ENCODE data around the gene ULK1.

GRCh38 chr12:131962069-131962468 is 67.6 kb downstream of the ULK1 start:
- no peak for TF ChIP-seq POLR2AphosphoS5 (IDR thresholded peaks at IDR 0.05)
- no peak for TF ChIP-seq CTCF (IDR thresholded peaks at IDR 0.05)
- TF ChIP-seq POLR2A (IDR thresholded peaks at IDR 0.05), result no peak
- no peak for TF ChIP-seq EP300 (IDR thresholded peaks at IDR 0.05)
